ENCODE measurements around the gene MYO1G.

DNA sequence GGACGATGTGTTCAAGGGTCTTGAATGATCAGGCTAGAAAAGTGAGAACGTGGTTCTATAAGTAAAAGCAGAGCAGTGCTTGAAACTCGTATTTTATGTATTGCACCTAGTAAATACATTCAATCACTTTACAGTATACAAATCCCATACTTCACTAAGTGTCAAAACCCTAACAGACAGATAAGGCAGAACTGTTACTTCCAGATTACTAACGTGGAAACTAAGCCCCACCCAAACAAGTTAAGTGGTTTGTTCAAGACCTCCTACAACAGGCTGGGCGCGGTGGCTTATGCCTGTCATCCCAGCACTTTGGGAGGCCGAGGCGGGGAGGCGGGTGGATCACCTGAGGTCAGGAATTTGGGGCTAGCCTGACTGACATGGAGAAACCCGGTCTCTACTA is 9.2 kb upstream of the MYO1G start:
- no peak for TF ChIP-seq CTCF (conservative IDR thresholded peaks at IDR 0.05 in 1 of 2, IDR thresholded peaks at IDR 0.05 in 1 of 2; ENCODE audit: extremely low read depth in 1 of 2, insufficient read depth in 1 of 2, low read depth in 1 of 2, low read length in 2 of 2)
- TF ChIP-seq EZH2 (IDR thresholded peaks at IDR 0.05; ENCODE audit: borderline replicate concordance, low read length) = no peak

Measured in mammary epithelial cell (primary cell).